ENCODE results near the gene IFT122. TPM values are rescaled to one million over a fixed set of nuclear protein-coding genes. Genes with fewer than 3 reads are reported as not detected.

IFT122 gene
- total RNA-seq, 2 experiments from 2014 or later, result 22.7 to 26.7 TPM

GRCh38 chr3:129467932-129468331 lies 27.9 kb downstream of the IFT122 start:
- POLR2A ChIA-PET, result no interaction called here
- Histone ChIP-seq H3K27ac (ENCODE audit: low read depth in 1 of 2, low read length in 2 of 2) (no peak overlapping the region), H3K4me3 (ENCODE audit: low read length) (no peak overlapping the region), H3K36me3 (ENCODE audit: insufficient read depth, low read length) (peaks cover 9% of the 10 kb centered on the region), H3K9me3 (ENCODE audit: control insufficient read depth in 1 of 2, insufficient read depth in 1 of 2, low read length in 2 of 2) (no peaks in the 10 kb centered on the region), H3K27me3 (ENCODE audit: control insufficient read depth in 1 of 2, insufficient read depth in 2 of 2, low read length in 2 of 2) (no peaks in the 10 kb centered on the region), H3K4me1 (ENCODE audit: insufficient read depth, low read length) (peaks cover 3% of the 10 kb centered on the region)
- DNase-seq (no peak), ATAC-seq (ENCODE audit: poor library complexity) (no peak)
- CTCF ChIA-PET, result interaction anchor here (1.6 kb wide), 1 partner anchor 22 kb away, joined by 4 read pairs; no protein-coding TSS in a partner anchor
- Mint-ChIP-seq H3K27me3 (no peaks in the 10 kb centered on the region), H3K4me1 (ENCODE audit: low read depth) (peaks cover 12% of the 10 kb centered on the region), H3K9me3 (no peaks in the 10 kb centered on the region), H3K4me3 (no peak overlapping the region), H3K27ac (no peak overlapping the region), H3K36me3 (ENCODE audit: low read depth) (peaks cover 46% of the 10 kb centered on the region)
- intact Hi-C loops (cut with DNase I, micrococcal nuclease), result no loop called here
- TF ChIP-seq, protein P1, sequence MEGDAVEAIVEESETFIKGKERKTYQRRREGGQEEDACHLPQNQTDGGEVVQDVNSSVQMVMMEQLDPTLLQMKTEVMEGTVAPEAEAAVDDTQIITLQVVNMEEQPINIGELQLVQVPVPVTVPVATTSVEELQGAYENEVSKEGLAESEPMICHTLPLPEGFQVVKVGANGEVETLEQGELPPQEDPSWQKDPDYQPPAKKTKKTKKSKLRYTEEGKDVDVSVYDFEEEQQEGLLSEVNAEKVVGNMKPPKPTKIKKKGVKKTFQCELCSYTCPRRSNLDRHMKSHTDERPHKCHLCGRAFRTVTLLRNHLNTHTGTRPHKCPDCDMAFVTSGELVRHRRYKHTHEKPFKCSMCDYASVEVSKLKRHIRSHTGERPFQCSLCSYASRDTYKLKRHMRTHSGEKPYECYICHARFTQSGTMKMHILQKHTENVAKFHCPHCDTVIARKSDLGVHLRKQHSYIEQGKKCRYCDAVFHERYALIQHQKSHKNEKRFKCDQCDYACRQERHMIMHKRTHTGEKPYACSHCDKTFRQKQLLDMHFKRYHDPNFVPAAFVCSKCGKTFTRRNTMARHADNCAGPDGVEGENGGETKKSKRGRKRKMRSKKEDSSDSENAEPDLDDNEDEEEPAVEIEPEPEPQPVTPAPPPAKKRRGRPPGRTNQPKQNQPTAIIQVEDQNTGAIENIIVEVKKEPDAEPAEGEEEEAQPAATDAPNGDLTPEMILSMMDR (IDR thresholded peaks at IDR 0.05), result no peak

DNA sequence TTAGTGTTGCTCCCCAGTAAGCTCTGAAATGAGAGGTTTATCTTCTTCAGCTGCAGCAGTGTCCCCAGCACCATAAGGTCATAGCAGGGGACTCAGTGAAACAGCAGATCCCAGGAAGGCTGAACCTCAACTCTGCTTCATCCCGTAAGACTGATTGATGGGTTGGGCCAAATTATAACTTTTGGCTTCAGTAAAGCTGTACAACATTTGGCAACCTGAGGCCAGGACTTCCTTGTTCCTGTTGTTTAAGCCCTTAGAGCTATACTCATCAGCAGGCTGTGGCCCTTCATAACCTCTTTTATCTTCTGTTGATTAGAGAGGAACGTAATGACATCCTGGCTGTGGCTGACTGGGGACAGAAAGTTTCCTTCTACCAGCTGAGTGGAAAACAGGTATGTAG lies 29.0 kb downstream of the IFT122 start:
- H3K36me3 ChIP-seq (ENCODE audit: insufficient read depth, low read length), result peaks cover 9% of the 10 kb centered on the region
- H3K4me1 ChIP-seq (ENCODE audit: insufficient read depth, low read length), result peaks cover 3% of the 10 kb centered on the region
- H3K27ac Mint-ChIP-seq, result peak overlapping the region; percentile 82
- no peaks in the 10 kb centered on the region for H3K27me3 Mint-ChIP-seq
- no peak overlapping the region for H3K4me3 Mint-ChIP-seq
- intact Hi-C loops (cut with DNase I, micrococcal nuclease), result no loop called here
- H3K27ac ChIP-seq (ENCODE audit: low read depth in 1 of 2, low read length in 2 of 2), result no peak overlapping the region
- POLR2A ChIA-PET, result interaction anchor here (1.5 kb wide), 1 partner anchor 29 kb away, joined by 7 read pairs; the partner anchor contains the start of genes IFT122 and MBD4
- ATAC-seq (ENCODE audit: poor library complexity) (peak; percentile 86), DNase-seq (peak in 2 of 14 experiments; percentile 18 to 48)
- no peaks in the 10 kb centered on the region for H3K9me3 ChIP-seq (ENCODE audit: control insufficient read depth in 1 of 2, insufficient read depth in 1 of 2, low read length in 2 of 2)
- no peaks in the 10 kb centered on the region for H3K27me3 ChIP-seq (ENCODE audit: control insufficient read depth in 1 of 2, insufficient read depth in 2 of 2, low read length in 2 of 2)
- H3K4me1 Mint-ChIP-seq (ENCODE audit: low read depth), result peaks cover 12% of the 10 kb centered on the region
- CTCF ChIA-PET, result interaction anchor here (1.6 kb wide), 1 partner anchor 21 kb away, joined by 4 read pairs; no protein-coding TSS in a partner anchor
- TF ChIP-seq, protein P1 (IDR thresholded peaks at IDR 0.05), result no peak
- no peaks in the 10 kb centered on the region for H3K9me3 Mint-ChIP-seq
- H3K36me3 Mint-ChIP-seq (ENCODE audit: low read depth), result peaks cover 41% of the 10 kb centered on the region
- no peak overlapping the region for H3K4me3 ChIP-seq (ENCODE audit: low read length)

DNA sequence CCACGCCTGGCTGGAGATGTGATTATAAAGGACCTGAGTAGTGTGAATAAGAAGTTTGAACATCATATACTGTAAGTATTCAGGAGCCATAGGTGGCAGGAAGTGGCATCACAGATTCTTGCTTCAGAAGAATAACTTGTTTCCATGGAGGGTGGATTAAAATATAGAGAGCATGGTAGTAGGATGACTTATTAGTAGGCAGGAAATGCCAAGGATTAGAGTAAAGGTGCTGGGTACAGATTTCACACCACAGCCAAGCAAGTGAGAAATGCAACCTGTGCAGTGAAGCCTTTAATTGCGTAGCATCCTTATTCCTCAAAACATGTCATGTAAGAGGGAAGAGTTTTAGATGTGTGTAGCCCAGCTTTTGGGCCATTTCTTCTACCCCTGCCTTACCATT lies 30.8 kb downstream of the IFT122 start:
- peaks cover 5% of the 10 kb centered on the region for H3K36me3 ChIP-seq (ENCODE audit: insufficient read depth, low read length)
- no peak overlapping the region for H3K4me3 ChIP-seq (ENCODE audit: low read length)
- H3K4me1 ChIP-seq (ENCODE audit: insufficient read depth, low read length), result peaks cover 3% of the 10 kb centered on the region
- H3K27ac ChIP-seq (ENCODE audit: low read depth in 1 of 2, low read length in 2 of 2), result no peak overlapping the region
- Mint-ChIP-seq H3K4me3 (no peak overlapping the region), H3K9me3 (no peaks in the 10 kb centered on the region), H3K27ac (no peak overlapping the region), H3K4me1 (ENCODE audit: low read depth) (peaks cover 12% of the 10 kb centered on the region), H3K27me3 (no peaks in the 10 kb centered on the region), H3K36me3 (ENCODE audit: low read depth) (peaks cover 29% of the 10 kb centered on the region)
- no peaks in the 10 kb centered on the region for H3K27me3 ChIP-seq (ENCODE audit: control insufficient read depth in 1 of 2, insufficient read depth in 2 of 2, low read length in 2 of 2)
- CTCF ChIA-PET, result no interaction called here
- no peaks in the 10 kb centered on the region for H3K9me3 ChIP-seq (ENCODE audit: control insufficient read depth in 1 of 2, insufficient read depth in 1 of 2, low read length in 2 of 2)
- no peak for ATAC-seq (ENCODE audit: poor library complexity)
- TF ChIP-seq, protein P1 (IDR thresholded peaks at IDR 0.05), result no peak
- DNase-seq, result no peak
- intact Hi-C loops (cut with DNase I, micrococcal nuclease), result no loop called here
- POLR2A ChIA-PET, result no interaction called here
